ENCODE results near the gene PPARD.
A peak's percentile ranks its signal among the peaks of the same experiment; 100 is the strongest.
"Not testable (repeated sequence)": the region's sequence is repeated elsewhere in the genome, so short reads cannot be mapped to it uniquely, and the experiment has no call there.

PPARD gene

DNA sequence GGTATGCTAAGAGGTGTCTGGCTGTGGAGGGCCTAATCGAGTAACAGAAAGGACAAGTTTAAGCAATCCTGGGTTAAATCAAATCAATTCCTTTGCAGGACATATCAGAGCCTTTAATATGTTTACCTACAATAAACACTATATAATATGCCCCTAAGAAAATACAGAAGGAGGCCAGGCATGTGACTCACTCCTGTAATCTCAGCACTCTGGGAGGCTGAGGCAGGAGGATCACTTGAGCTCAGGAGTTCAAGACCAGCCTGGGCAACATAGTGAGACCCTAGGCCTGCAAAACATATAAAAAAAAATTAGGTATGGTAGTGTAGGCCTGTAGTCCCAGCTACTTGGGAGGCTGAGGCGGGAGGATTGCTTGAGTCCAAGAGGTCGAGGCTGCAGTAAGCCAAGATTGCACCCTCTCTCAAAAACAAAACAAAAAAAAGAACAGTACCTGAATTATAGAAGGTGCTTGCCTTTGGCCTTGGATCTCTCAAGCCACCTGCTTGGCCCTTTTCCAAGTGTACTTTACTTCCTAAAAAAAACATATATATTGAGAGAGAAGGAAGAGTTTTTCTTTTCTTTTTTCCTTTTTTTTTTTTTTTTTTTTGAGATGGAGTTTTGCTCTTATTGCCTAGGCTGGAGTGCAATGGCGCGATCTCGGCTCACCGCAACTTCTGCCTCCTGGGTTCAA, 96.2 kb downstream of the PPARD start:
- not testable (repeated sequence) for DNase-seq (ENCODE audit: low read depth in 2 of 2)

GRCh38 chr6:35439308-35439707, 97.0 kb downstream of the PPARD start:
- DNase-seq (ENCODE audit: low read depth in 2 of 2) = no peak

DNA sequence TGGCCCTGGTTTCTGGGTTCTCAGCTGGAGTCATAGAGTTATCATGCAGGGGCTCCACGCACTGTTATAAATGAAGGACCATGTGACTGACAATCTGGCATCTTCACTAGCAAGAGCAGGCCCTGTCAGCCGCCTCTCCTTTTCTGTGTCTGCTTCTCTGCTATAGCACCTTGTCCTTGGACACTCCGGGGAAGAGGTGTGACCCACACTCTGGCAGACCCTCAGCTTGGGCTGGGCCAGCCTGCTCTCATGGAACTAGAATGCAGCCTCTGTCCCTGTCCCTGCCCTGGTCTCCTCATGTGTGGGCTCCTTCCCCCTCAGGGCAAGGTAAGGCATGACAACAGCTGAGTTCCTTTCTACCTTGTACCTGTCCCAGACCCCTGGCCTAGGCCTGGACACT, 98.8 kb downstream of the PPARD start:
- no peak for DNase-seq (ENCODE audit: low read depth in 2 of 2)

GRCh38 chr6:35441642-35442041, 99.3 kb downstream of the PPARD start:
- DNase-seq (ENCODE audit: low read depth in 2 of 2) = no peak

- no peak for DNase-seq (ENCODE audit: low read depth in 2 of 2)
Observed at GRCh38 chr6:35442693-35443092, 100.3 kb downstream of the PPARD start.

GRCh38 chr6:35443341-35444030, 101.1 kb downstream of the PPARD start:
- no peak for DNase-seq (ENCODE audit: low read depth in 2 of 2)

DNA sequence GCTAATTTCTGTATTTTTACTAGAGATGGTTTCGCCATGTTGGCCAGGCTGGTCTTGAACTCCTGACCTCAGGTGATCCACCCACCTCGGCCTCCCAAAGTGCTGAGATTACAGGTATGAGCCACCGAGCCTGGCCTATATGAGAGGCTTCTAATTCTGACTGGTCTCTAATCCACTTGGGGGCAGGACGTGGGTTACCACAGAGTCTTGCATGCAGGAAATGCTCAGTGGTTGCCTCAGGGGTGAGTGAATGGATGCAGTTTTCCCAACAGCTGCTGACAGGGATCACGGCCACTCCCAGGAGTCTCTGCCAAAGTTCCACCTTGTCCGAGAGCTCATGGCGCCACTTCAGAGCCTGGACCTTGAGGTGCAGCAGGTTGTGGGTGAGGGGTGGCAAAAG, 103.3 kb downstream of the PPARD start:
- no peak for DNase-seq (ENCODE audit: low read depth in 2 of 2)

DNA sequence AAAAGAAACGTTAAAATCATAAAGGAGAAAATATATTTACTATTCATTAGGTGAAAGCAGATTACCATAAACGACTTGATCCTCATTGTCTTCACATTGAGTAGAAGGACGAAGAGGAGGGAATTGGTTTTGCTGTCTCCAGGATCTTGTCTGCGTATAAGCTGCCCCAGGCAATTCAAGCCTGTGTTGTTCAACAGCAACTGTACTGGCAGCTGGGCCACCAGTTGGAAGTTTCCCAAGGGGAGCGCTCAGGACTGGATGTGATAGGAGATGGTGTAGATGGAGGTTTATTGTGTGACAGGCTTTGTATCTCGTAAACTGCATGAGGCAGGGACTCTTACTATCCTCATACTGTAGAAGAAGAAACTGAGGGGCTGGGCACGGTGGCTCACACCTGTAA, 105.8 kb downstream of the PPARD start:
- no peak for DNase-seq (ENCODE audit: low read depth in 2 of 2)

GRCh38 chr6:35449287-35449881, 107.0 kb downstream of the PPARD start:
- DNase-seq (ENCODE audit: low read depth in 2 of 2) = no peak

- no peak for DNase-seq (ENCODE audit: low read depth in 2 of 2)
Observed at GRCh38 chr6:35451354-35452182, 109.2 kb downstream of the PPARD start.

DNA sequence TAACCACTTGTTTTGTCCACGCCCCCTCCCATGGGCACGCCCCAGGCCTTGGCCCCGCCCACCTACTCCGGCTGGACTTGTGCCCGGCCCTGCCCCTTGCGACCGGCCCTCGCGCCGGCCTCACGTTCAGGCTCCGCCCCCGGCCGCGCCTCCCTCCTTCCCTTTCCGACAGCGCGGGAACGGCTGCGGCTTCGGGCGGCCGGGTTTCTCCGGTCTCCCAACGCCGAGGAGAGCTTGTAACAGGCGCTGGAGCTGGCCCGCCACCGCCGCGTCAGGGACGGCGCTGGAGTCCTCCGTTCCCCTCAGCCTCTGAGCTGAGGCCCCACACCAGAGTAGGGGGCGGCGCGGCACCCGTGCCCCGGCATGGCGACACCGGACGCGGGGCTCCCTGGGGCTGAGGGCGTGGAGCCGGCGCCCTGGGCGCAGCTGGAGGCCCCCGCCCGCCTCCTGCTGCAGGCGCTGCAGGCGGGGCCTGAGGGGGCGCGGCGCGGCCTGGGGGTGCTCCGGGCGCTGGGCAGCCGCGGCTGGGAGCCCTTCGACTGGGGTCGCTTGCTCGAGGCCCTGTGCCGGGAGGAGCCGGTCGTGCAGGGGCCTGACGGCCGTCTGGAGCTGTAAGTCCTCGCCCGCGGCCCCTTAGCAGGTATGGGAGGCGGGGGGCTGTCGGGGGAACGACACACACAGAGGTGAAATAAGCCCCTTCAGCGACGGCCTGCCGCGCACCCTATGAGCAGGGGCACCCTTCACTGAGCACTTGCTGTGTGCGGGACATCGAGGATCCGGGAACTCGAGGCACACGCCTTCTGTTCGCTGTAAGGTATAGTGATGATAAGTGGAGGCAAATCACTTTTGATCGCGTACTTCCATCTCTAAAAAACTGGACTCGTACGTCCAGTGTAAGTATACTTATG, 110.1 kb downstream of the PPARD start, which contains the start of gene FANCE:
Gene FANCE (plus strand): TSS at position 156 of the 908 bp plus-strand sequence. CDS start 208 bp downstream, at position 364.
- peak; percentile 90 to 93 for DNase-seq (ENCODE audit: low read depth in 2 of 2)

- DNase-seq (ENCODE audit: low read depth in 2 of 2) = no peak
Observed at GRCh38 chr6:35453236-35453635, 110.9 kb downstream of the PPARD start.

- DNase-seq (ENCODE audit: low read depth in 2 of 2) = no peak
Observed at GRCh38 chr6:35454391-35455110, 112.2 kb downstream of the PPARD start.

DNA sequence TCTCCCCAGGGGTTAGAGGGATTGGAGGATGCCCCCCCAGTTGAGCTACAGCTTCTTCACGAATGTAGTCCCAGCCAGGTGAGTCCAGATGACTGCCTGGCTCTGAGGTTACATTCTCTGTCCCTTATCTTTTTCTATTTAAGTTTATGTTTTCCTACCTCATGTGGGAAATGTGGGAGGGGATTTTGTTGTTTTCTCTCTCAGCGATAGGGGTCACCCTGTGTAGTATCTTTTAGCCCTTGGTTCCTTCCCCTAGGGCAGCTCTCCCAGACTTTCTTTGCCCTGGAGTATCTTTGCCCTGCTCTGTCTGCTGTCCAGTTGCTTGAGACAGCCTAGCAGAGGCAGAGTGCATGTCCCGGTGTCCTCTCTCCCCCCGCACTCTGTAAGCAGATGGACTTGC, 115.5 kb downstream of the PPARD start:
- DNase-seq (ENCODE audit: low read depth in 2 of 2) = no peak

DNA sequence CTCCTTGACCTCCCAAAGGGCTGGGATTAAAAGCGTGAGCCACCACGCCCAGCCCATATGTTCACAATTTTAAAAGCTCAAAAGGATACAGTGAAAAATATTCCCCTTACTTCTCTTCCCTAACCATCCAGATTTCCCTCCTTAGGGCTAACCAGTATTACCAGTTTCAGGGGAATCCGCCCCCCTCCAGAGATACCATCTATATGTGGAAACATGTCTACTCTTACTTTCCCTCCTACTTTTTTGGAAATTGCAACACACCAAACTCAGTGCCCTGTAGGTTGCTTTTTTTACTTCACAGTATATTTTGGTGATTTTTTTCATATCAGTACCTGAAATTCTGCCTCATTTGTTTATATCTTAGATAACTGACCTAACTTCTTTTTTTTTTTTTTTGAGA, 118.9 kb downstream of the PPARD start:
- no peak for DNase-seq (ENCODE audit: low read depth in 2 of 2)

GRCh38 chr6:35463292-35463691, 120.9 kb downstream of the PPARD start:
- DNase-seq (ENCODE audit: low read depth in 2 of 2) = no peak

DNA sequence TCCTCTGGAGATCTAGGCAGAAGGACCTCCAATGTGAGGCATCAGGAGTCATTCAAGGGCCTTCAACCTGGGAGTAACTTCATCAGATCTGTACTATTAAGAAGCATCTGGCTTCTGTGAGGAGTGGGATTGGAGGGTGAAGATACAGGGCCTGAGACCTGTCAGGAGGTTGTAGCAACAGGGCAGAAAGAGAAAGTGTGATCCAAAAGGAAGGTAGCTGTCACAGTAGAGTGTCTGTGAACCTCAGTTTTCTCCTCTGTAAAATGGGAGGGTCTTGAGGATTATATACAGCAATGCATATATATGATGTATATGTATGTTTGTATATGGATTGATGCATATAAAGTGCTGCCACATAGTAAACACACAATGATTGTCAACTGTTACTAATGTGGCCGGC, 123.3 kb downstream of the PPARD start:
- no peak for DNase-seq (ENCODE audit: low read depth in 2 of 2)

DNA sequence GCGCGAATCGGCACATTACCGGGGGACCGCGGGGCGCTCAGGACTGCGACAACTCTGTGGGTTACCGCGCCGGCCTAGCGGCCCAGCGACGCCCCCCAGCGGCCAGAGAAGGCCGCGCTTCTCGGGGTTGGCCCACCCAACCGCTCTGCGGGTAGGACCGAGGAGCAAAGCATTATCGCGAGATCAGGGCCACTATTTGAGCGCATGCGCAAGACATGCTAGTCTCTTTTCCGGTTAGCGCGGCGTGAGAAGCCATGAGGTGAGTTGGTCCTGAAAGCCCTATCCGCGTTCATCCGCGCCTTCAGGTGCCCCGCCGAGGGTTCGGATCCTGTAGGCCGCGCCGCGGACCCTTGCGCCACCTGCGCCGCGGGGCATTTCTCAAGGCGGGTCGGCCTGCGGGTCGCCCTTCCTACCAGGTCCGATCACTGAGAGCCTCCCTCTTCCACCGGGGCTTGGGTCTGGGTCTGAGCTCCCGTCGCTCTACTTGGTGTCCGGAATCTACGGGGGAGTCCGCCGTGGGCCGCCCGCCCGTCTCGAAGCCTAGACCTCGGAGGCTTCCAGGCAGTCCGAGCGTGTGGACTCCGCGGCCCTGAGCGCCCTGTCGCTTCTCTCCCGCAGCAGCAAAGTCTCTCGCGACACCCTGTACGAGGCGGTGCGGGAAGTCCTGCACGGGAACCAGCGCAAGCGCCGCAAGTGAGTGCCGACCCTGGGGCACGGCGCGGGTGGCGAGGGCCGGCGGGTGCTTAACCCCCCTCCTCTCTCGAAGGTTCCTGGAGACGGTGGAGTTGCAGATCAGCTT, 126.0 kb downstream of the PPARD start, which contains the start of gene RPL10A:
Gene RPL10A (plus strand): TSS at position 221 of the 799 bp plus-strand sequence. CDS start 34 bp downstream, at position 255.
- DNase-seq (ENCODE audit: low read depth in 2 of 2) = peak; percentile 92 to 93

DNA sequence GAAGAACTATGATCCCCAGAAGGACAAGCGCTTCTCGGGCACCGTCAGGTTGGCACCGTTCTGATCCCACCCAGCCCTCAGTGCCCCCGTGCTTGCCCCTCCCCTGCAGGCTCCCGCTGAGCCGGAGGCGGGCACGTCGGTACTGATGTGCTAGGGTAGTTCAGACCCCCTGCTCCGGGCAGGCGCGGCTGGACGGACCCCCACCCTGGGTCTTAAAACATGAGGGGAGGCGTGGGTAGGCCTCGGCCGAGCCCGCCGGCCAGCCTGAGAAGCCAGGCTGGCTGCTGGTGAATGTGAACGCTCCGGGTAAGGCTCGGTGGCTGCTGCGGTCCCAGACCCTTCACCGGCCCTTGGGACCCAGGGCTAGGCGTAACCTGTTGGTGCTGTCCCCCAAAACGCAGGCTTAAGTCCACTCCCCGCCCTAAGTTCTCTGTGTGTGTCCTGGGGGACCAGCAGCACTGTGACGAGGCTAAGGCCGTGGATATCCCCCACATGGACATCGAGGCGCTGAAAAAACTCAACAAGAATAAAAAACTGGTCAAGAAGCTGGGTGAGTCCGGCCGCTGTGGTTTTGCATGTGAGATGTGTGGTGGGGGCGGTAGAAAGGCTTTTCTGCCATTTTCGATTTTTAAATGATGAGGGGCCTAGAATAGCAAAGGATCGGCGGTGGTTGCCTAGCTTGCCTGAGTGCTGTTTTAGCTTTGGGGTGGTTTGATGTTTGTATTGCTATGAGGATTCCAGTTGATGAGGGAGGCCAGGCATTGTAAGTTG, 126.8 kb downstream of the PPARD start:
- DNase-seq (ENCODE audit: low read depth in 2 of 2) = no peak
